GM23338 (cell line): Measurements from ENCODE around the gene UBE2E2. TPM values are rescaled to one million over a fixed set of nuclear protein-coding genes. Genes with fewer than 3 reads are reported as not detected.

ENCODE experiments used
- ATAC-seq: fragments of 200-7000 bp; cut with Tn5 transposase; 3 replicates; pipeline ENCODE4 v1.9.1; 2020
- DNase-seq: peaks from one replicate; pipeline ENCODE4 v3.0.0-alpha.2; 2015; ENCODE audit warnings: low spot score
- H2AFZ ChIP-seq: fragments of 200-600 bp; sonication (generic); 2 replicates; pipeline ENCODE4 v1.8.0; 2016; ENCODE audit warnings: antibody characterized with exemption, mild to moderate bottlenecking, moderate library complexity
- H3F3A ChIP-seq: fragments of 200-600 bp; sonication (generic); replicated peaks from 2 replicates; pipeline ENCODE4 v1.8.0; 2017; ENCODE audit warnings: antibody characterized with exemption, mixed run types, low read depth
- H3K27ac ChIP-seq: fragments of 200-600 bp; sonication (generic); 2 replicates; pipeline ENCODE4 v1.6.1; 2016; ENCODE audit warnings: low read depth
- H3K27me3 ChIP-seq: fragments of 200-600 bp; sonication (generic); 2 replicates; pipeline ENCODE4 v1.8.0; 2016; ENCODE audit warnings: mild to moderate bottlenecking, mixed run types, moderate library complexity; ENCODE audit not compliant: insufficient read depth
- H3K36me3 ChIP-seq: fragments of 200-600 bp; sonication (generic); 2 replicates; pipeline ENCODE4 v1.8.0; 2016; ENCODE audit warnings: mild to moderate bottlenecking; ENCODE audit not compliant: insufficient read depth
- H3K4me1 ChIP-seq: fragments of 200-600 bp; sonication (generic); 2 replicates; pipeline ENCODE4 v1.8.0; 2016; ENCODE audit warnings: mild to moderate bottlenecking, moderate library complexity; ENCODE audit not compliant: insufficient read depth
- H3K4me2 ChIP-seq: fragments of 200-600 bp; sonication (generic); 2 replicates; pipeline ENCODE4 v1.7.1; 2017; ENCODE audit warnings: mixed run types
- H3K4me3 ChIP-seq: fragments of 200-600 bp; sonication (generic); 2 replicates; pipeline ENCODE4 v1.6.1; 2016; ENCODE audit warnings: mixed run types
- H3K79me2 ChIP-seq: fragments of 200-600 bp; sonication (generic); replicated peaks from 2 replicates; pipeline ENCODE4 v1.8.0; 2017; ENCODE audit warnings: mild to moderate bottlenecking; ENCODE audit not compliant: insufficient read depth
- H3K9me2 ChIP-seq: fragments of 200-600 bp; sonication (generic); 2 replicates; pipeline ENCODE4 v1.8.0; 2017; ENCODE audit not compliant: insufficient read depth
- H4K20me1 ChIP-seq: fragments of 200-600 bp; sonication (generic); replicated peaks from 2 replicates; pipeline ENCODE4 v1.8.0; 2017; ENCODE audit warnings: mild to moderate bottlenecking; ENCODE audit not compliant: insufficient read depth
- H3K27ac Mint-ChIP-seq: 2 replicates; pipeline ENCODE4 v1.8.0; 2020; ENCODE audit warnings: inconsistent platforms, mild to moderate bottlenecking, moderate library complexity, mixed read lengths
- H3K27me3 Mint-ChIP-seq: 3 replicates; pipeline ENCODE4 v1.8.0; 2022; ENCODE audit warnings: low read depth, mild to moderate bottlenecking, moderate library complexity, mixed read lengths, inconsistent platforms; ENCODE audit not compliant: insufficient read depth, poor library complexity
- H3K36me3 Mint-ChIP-seq: 3 replicates; pipeline ENCODE4 v1.8.0; 2021; ENCODE audit warnings: low read depth, mild to moderate bottlenecking, inconsistent platforms, moderate library complexity, mixed read lengths
- H3K4me1 Mint-ChIP-seq: 3 replicates; pipeline ENCODE4 v1.8.0; 2020; ENCODE audit warnings: mild to moderate bottlenecking, inconsistent platforms, mixed read lengths
- H3K4me3 Mint-ChIP-seq: 3 replicates; pipeline ENCODE4 v1.8.0; 2021; ENCODE audit warnings: moderate library complexity, mild to moderate bottlenecking, inconsistent platforms, mixed read lengths
- H3K9me3 Mint-ChIP-seq: 3 replicates; pipeline ENCODE4 v1.8.0; 2020; ENCODE audit warnings: moderate library complexity, mild to moderate bottlenecking, inconsistent platforms, mixed read lengths
- JUNB ChIP-seq: IDR thresholded peaks from one replicate; pipeline ENCODE4 v1.6.1; 2016; ENCODE audit warnings: antibody characterized with exemption; ENCODE audit not compliant: unreplicated experiment
- REST ChIP-seq: IDR thresholded peaks from one replicate; pipeline ENCODE4 v1.6.1; 2018; ENCODE audit warnings: antibody characterized with exemption; ENCODE audit not compliant: unreplicated experiment
- ZNF331 ChIP-seq: fragments of 250-450 bp; sonication (Bioruptor Pico); IDR thresholded peaks from 2 replicates; pipeline ENCODE4 v1.5.0; 2020; ENCODE audit warnings: low read depth, mild to moderate bottlenecking, moderate library complexity
- polyA plus RNA-seq: library from polyadenylated mRNA; unstranded; fragments of >200 nt; fragmentation: Nextera tagmentation; extraction: Ambion mirVana; gene quantifications from 2 replicates; pipeline ENCODE4 v1.2.1, GENCODE V29; 2016
- total RNA-seq: library from RNA; depleted of rRNA; stranded (reverse); fragments of >200 nt; shearing (Covaris generic); gene quantifications from 2 replicates; pipeline ENCODE4 v1.2.3, GENCODE V29; 2014
- TF ChIP-seq, protein P1 (sequence below): fragments of 250-450 bp; sonication (Bioruptor Pico); IDR thresholded peaks from 2 replicates; pipeline ENCODE4 v1.5.0; 2020; ENCODE audit warnings: mild to moderate bottlenecking, moderate library complexity

Gene UBE2E2
- total and polyA plus RNA-seq, 2 experiments from 2014 or later: 86.9 to 169 TPM

- TF ChIP-seq, protein P1, sequence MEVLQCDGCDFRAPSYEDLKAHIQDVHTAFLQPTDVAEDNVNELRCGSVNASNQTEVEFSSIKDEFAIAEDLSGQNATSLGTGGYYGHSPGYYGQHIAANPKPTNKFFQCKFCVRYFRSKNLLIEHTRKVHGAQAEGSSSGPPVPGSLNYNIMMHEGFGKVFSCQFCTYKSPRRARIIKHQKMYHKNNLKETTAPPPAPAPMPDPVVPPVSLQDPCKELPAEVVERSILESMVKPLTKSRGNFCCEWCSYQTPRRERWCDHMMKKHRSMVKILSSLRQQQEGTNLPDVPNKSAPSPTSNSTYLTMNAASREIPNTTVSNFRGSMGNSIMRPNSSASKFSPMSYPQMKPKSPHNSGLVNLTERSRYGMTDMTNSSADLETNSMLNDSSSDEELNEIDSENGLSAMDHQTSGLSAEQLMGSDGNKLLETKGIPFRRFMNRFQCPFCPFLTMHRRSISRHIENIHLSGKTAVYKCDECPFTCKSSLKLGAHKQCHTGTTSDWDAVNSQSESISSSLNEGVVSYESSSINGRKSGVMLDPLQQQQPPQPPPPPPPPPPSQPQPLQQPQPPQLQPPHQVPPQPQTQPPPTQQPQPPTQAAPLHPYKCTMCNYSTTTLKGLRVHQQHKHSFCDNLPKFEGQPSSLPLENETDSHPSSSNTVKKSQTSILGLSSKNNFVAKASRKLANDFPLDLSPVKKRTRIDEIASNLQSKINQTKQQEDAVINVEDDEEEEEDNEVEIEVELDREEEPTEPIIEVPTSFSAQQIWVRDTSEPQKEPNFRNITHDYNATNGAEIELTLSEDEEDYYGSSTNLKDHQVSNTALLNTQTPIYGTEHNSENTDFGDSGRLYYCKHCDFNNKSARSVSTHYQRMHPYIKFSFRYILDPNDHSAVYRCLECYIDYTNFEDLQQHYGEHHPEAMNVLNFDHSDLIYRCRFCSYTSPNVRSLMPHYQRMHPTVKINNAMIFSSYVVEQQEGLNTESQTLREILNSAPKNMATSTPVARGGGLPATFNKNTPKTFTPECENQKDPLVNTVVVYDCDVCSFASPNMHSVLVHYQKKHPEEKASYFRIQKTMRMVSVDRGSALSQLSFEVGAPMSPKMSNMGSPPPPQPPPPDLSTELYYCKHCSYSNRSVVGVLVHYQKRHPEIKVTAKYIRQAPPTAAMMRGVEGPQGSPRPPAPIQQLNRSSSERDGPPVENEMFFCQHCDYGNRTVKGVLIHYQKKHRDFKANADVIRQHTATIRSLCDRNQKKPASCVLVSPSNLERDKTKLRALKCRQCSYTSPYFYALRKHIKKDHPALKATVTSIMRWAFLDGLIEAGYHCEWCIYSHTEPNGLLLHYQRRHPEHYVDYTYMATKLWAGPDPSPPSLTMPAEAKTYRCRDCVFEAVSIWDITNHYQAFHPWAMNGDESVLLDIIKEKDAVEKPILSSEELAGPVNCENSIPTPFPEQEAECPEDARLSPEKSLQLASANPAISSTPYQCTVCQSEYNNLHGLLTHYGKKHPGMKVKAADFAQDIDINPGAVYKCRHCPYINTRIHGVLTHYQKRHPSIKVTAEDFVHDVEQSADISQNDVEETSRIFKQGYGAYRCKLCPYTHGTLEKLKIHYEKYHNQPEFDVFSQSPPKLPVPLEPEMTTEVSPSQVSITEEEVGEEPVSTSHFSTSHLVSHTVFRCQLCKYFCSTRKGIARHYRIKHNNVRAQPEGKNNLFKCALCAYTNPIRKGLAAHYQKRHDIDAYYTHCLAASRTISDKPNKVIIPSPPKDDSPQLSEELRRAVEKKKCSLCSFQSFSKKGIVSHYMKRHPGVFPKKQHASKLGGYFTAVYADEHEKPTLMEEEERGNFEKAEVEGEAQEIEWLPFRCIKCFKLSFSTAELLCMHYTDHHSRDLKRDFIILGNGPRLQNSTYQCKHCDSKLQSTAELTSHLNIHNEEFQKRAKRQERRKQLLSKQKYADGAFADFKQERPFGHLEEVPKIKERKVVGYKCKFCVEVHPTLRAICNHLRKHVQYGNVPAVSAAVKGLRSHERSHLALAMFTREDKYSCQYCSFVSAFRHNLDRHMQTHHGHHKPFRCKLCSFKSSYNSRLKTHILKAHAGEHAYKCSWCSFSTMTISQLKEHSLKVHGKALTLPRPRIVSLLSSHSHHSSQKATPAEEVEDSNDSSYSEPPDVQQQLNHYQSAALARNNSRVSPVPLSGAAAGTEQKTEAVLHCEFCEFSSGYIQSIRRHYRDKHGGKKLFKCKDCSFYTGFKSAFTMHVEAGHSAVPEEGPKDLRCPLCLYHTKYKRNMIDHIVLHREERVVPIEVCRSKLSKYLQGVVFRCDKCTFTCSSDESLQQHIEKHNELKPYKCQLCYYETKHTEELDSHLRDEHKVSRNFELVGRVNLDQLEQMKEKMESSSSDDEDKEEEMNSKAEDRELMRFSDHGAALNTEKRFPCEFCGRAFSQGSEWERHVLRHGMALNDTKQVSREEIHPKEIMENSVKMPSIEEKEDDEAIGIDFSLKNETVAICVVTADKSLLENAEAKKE (CRISPR knock-in tag): no peak
These were observed 51.7 kb downstream of the UBE2E2 start (continued) for GRCh38 chr3:23254835-23255234.

DNA sequence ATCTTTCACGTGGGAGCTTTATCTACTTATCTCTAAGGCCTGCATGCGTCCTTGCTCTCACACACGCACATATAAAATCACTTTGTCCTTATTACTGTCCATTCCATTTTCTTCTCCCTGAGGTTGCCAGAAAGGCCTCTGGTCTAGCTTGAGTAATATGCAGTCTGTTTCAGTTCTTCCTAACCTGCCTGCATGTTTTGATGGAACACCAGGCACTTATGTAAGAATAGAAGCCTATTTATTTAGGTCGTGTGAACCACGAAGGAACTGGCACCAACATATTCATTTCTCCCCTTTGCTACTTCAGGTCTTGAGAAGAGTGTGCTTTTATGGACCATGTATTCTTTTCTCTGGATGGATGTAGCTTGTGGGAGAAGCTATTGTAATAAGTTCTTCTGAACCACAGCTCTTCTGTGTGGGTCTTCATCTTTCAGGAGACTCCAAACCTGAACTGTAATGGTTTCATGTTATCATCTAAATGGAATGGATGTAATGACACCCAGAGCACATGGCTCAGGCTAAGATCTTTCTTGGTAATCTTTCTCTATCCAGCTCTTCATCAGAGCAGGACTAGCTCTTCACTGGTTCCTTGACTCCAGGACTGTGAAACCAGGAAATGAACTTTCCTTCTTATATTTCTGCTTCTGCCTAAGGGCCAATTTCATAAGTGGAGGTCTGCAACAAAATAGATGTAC is 53.8 kb downstream of the UBE2E2 start:
- H3K36me3 Mint-ChIP-seq: peaks cover 4% of the 10 kb centered on the region; the same call in 1 of the 3 replicates
- ATAC-seq: no peak
- Histone ChIP-seq H3K79me2 (peaks cover 78% of the 10 kb centered on the region), H3K4me3 (no peak overlapping the region), H2AFZ (no peak overlapping the region), H4K20me1 (no peaks in the 10 kb centered on the region; the same call in 1 of the 2 replicates), H3K36me3 (no peaks in the 10 kb centered on the region), H3K27me3 (no peaks in the 10 kb centered on the region), H3K4me2 (no peak overlapping the region), H3K4me1 (no peaks in the 10 kb centered on the region), H3K27ac (no peak overlapping the region), H3F3A (no peaks in the 10 kb centered on the region), H3K9me2 (no peaks in the 10 kb centered on the region; the same call in 1 of the 2 replicates)
- no peaks in the 10 kb centered on the region for H3K9me3 Mint-ChIP-seq
- no peaks in the 10 kb centered on the region for H3K4me1 Mint-ChIP-seq
- H3K27me3 Mint-ChIP-seq: peaks cover 2% of the 10 kb centered on the region
- no peak overlapping the region for H3K27ac Mint-ChIP-seq
- DNase-seq: no peak
- H3K4me3 Mint-ChIP-seq: no peak overlapping the region
- TF ChIP-seq JUNB: no peak
- no peak for TF ChIP-seq REST
- TF ChIP-seq ZNF331: no peak
- TF ChIP-seq, protein P1 (CRISPR knock-in tag): no peak
